DMS114 treated with DMSO at 0.1 percent for 48 hours (cell line): ENCODE data around the gene COL11A1.
"Not testable (repeated sequence)": the region's sequence is repeated elsewhere in the genome, so short reads cannot be mapped to it uniquely, and the experiment has no call there.

Experiments
- DNase-seq: peaks from one replicate; lab custom pipeline; 2025; ENCODE audit not compliant: unreplicated experiment; lab: John Stamatoyannopoulos, UW

Gene COL11A1

DNA sequence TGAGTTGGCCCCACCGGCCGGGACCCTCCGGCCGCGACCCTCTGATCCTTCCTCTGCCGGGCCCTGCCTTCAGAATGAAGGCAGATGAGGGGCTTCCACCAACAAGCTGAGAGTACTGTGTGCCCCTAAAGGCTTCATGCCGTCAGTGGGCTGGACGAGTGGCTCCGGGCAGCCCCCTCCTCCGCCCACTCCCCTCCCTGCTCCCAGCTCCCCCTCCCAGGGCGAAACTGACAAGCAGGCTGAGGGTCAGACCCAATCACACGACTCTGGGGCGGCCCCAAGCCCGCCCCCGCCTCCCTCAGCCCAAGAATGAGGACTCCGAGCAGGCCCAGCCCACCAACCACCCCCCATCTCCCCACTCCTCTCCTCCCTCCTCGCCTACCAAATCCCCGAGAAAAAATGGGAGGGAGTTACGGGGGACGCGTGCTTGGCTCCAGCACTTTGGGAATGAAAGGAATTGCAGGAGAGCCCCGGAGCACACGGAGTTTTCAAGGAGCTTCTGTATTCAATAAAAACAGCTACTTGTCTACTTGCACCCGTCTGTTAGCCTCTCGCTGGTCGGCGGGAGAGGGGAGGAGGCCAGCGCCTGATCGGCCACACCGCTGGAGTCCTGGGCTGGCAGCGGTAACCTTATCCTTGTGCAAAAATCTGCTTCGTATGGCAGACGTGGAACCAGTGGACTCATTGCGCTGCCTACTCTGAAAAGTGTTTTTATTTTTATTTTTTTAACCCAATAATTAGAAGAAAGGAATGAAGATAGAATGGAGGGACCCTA lies at the start of gene COL11A1:
Gene COL11A1, minus strand, starts transcription at position 147 of the 775 bp plus-strand sequence. CDS start 344 bp downstream, outside the sequence.
- no peak for DNase-seq

DNA sequence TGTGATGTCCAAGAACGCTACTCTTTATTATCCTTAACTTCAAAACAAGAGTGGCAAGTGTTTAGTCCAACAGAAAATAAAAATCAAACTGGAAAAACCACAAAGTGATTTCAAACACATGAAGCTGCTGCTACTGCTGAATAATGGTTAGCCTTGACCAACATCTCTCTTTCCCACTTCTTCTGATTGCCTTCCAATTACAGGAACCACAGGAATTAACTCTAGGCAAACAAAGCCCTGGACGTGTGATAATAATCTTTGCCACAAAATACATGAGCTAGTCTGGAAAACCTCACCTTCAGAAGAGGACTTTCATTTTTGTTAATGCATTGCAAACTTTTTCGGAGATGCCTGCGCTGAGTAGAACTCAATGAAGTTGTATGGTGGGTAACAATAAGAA lies 48.6 kb upstream of the COL11A1 start:
- DNase-seq = no peak

DNA sequence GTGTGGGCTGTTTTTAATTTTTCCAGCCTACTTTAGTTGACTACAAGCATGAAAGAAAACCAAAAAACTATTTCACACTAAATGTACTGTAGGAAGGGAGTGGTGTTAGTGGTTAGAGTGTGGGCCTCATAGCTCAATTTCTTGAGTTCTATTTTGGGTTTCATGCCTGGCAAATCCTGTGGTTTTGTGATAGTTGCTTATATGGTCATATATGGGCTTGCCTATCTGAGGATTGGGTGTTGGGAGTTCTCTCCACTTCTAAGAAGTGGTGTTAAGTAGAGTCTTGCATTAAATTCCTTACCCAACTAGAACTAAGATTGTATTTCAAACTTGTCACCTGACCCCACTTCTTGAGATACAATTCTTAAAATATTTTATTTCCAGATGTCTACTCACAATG lies 37.8 kb upstream of the COL11A1 start:
- DNase-seq = no peak

DNA sequence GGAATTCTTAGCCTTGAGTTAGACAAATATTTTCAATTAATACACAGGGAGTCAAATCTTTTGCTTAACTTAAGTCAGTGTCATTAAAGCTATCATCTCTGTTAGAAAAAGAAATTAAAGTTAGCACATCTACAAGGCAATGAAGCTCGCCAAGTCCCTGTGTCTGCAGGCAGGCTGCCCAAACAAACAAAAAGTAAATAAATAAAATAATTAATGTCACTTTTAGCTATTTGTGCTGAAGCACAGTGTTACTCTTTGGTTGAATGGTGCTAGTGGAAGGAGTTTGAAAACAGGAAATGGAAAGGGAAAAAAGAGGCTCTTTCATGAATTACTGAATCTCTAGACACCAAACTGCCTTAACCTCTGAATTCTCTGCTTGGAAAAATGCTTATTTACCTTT lies 37.1 kb upstream of the COL11A1 start:
- no peak for DNase-seq

DNA sequence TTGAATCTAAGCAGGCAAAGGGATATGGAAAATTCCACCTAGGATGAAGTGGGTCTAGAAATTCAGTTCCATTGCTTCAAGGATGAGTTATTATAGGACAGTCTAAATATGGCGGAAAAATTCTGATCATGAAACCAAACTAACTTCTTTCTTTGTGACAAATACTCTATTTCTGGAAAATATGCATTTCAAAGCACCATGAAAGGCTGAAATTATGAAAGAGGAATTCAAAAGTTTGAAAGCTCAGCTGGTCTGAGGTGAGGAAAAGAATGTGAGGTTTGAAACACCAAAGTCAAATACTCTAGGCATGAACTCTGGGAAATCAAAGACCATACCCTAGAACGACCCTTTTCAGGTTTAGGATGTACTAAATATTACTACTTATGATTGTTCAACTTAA lies 36.4 kb upstream of the COL11A1 start:
- DNase-seq = no peak

DNA sequence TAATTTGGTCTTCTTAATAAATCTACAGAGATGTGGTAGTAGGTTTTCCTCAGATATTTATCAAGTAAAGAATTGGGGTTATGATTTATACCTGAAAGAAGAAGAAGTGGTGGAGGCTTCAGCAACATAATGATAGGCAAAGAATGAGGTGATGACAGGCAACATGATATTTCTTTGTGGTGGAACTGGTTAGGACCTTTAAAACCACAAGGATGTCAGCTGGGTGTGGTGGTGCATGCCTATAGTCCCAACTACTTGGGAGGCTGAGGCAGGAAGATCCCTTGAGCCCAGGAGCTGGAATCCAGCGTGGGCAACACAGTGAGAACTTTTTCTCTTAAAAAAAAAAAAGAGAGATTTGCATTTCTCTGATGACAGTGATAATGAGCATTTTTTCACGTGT lies 34.1 kb upstream of the COL11A1 start:
- DNase-seq = no peak

DNA sequence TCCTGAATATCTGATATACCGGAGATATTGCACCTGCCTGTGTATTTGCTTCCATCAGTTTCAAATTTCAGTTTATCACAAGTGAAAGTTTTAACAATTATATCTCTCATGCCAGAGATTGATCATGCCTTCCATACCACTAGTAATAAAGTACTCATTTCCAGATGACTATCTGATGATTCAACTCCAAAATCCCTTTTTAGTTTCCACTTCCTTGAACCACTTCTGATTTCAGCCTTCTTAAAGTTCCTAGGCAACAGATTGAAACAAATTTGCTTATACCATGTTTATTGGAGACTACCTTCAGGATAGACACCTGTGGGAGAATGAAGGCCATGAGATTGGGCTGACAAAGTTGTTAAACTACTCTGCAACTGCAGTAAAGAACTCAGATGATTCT lies 21.5 kb upstream of the COL11A1 start:
- DNase-seq = no peak

DNA sequence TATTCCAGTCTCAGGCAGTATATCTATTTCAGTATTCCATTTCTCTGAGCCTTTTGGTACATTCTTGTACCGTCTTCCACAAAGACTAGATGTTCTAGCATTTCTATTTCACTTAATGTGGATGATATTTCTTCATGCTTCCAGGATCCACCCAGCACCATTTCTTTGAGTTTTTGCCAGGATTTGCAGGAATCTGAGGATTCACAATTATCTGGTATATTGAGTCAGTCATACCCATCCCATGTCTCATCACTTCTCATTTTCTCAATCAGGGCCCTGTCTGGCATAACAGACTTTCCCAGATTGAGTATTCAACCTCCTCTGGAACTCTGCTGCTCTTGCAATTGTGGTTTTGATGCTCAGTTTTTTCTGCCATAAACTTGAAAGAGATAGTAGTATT lies 20.9 kb upstream of the COL11A1 start:
- DNase-seq = no peak

DNA sequence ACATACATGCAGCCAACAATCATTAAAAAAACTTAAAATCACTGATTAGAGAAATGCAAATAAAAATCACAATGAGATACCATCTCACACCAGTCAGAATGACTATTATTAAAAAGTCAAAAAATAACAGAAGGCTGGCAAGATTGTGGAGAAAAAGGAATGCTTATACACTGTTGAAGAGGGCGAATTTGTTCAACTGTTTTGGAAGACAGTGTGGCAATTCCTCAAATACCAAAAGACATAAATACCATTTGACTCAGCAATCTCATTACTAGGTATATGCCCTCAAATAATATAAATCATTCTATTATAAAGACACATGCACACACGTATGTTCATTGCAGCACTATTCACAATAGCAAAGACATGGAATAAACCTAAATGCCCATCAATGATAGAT lies 19.9 kb upstream of the COL11A1 start:
- DNase-seq = not testable (repeated sequence)

DNA sequence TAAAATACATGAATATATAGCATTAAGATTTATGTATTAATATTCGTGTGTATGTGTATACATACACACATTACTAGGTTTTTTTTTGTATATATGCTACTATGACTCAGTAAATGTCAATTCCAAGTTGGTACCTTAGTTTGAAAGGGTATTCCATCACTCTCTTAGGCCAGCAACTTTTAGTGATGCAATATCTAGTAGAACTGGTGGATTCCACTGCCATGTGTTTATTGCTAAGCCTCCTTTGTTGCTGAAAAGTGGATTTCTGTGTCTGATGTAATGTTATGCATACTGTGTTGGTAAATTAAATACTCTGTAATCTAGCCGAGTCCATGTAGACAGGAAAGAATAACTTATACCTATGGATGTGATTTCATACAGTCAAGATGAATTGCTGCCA lies 16.9 kb upstream of the COL11A1 start:
- no peak for DNase-seq

DNA sequence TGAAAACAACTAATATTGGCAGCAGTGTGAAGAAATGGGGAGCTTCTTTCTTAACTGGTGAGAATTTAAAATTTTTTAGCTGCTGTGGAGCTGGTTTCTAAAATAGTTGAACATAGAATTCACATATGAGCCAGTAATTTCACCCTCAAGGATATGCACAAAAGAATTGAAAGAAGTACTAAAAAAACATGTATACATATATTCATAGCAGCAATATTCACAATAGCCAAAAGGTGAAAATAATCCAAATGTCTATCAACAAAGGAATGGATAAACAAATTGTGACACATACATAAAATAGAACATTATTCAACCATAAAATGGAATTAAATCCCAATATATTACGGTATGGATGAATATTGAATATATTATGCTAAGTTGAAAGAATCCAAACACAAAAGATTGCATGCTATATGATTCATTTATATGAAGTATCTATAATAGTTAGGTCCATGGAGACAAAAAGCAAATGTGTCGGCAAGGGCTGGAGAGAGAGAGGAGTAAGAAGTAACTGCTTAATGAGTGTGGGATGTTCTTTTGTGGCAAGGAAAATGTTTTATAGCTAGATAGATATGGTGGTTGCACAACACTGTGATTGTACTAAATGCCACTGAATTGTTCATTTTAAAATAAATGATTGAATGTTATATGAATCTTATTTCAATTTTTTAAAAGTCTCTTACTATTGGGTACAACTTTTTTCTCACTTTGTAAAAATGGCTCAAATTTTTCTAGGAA lies 14.8 kb upstream of the COL11A1 start:
- no peak for DNase-seq

DNA sequence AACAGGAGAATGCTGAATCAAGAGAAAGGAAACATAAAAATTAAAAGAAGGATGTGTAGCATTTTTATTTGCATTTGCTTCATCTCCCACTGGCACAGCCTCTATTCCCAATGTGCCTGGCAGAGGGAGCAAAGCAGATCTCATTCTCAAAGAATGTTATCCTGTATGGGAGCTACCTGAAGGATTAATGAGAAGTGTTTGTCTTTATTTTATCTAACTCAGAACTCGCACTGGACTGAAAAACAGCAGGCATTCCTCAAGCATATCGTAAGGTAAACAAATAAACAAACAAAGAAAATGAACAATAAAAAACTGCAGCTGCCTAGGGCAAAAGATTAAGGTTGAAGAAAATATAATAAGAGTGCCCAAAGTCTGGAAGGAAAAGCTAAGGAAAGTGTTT lies 12.7 kb upstream of the COL11A1 start:
- DNase-seq = no peak

DNA sequence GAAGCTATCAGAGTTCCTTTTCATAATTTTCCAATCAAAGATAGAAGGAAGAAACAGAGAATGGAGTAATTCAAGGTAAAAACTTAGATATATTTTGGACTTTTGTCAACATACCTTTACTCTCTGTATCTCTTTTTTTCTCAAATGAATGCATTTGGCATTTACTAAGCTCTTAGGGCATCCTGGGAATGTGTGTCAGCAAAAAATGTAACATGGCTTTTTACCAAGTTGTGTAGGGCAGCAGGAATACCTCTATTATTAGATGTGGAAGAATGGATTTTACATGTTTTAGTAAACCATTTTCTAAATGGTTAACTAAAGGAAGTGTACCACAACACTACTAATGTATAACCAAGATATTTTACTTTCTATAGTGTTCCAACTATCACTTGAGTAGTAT lies 4.2 kb upstream of the COL11A1 start:
- DNase-seq = no peak

DNA sequence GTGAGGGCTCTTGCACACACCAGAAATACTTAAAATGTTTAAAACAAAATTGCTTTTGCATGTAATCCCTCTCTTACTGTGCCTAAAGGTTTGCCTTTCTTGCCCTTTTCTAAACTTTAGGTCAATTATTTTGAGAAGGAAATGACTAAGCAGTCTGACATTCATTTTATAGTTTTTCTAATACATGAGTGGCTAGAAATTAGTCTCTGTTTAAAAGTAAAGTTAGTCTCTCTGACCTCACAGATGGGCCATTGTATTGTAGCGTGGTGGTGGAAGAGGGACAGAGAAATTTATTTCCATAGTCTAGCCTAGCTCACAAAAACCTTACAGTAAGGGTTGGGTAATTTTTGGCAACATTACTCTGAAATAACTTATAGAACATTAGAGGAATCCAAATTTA lies 3.6 kb upstream of the COL11A1 start:
- DNase-seq = no peak

DNA sequence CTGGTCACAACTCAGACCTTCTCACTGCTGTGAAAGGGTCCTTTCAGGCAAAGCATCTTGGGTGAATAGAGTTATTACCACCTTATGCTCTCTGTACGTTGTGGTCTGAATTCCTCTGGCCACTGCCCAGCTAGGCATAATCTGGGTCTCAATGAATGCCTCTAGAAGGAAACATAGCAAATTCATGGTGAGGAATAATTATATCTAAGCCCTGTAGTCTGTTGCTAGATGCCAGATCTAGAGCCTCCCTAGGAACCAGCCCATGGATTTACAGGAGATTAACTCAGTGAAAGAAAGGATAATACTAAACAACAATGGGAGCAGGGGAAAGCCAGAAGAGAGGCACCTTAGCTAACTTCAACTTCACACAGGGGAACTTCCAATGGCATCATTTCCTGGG lies 2.4 kb upstream of the COL11A1 start:
- no peak for DNase-seq

DNA sequence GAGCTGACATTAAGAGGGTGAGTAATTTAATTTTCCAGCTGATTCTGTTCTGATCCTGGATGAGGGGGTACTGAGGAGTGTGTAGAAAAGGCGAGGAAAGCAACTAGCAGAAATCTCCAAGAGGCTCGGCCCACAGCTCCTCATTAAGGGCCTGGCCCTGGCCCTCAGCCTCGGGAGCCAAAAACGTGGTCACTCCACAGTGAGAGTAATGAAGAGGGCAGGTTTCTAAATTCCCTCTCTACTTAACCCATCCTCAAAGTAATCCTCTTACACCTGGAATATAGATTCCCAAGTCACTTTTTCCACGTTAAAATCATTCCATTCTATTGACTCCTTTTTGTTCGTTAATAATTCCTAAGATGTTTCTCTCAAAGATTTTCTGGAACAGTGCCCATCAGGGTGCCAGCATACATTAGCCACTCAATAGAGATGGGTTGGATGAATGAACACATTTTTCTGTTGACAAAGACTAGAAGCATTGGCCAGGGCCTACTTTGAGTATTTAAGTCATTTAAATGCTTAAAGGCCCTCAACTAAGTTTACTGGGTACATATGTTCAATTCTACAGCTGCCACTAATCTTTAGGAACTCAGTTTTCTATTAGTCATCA lies 1.1 kb upstream of the COL11A1 start:
- DNase-seq = no peak

DNA sequence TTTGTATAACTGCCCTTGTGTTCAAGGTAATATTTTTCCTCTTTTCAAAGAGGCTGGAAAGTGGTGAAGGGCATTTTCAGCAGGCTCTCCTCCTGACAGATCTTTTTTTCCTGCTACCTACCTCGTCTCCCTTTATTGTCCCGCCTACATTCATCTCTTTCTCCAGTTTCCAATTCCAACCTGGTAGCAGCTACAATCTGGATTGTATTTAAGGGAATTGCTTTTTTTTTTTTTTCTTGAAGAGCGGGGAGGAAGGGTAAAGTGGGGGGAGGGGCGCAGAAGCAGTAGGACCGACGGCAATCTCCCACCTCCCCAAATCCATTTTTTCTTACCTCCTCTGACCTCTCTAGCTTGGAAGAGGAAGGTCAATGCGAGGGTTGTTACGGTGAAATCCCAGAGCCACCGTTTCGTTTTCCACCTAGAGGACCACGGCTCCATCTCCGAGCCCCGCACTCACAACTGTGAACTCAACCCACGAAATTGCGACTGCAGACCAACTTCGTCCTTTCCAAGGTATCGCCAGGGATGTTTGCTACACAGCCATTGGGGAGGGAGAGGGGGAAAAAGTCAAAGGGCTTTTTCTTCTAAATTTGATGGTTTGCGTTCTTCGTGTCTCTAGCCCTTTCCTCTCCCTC lies 464 bp downstream of the COL11A1 start:
- no peak for DNase-seq

DNA sequence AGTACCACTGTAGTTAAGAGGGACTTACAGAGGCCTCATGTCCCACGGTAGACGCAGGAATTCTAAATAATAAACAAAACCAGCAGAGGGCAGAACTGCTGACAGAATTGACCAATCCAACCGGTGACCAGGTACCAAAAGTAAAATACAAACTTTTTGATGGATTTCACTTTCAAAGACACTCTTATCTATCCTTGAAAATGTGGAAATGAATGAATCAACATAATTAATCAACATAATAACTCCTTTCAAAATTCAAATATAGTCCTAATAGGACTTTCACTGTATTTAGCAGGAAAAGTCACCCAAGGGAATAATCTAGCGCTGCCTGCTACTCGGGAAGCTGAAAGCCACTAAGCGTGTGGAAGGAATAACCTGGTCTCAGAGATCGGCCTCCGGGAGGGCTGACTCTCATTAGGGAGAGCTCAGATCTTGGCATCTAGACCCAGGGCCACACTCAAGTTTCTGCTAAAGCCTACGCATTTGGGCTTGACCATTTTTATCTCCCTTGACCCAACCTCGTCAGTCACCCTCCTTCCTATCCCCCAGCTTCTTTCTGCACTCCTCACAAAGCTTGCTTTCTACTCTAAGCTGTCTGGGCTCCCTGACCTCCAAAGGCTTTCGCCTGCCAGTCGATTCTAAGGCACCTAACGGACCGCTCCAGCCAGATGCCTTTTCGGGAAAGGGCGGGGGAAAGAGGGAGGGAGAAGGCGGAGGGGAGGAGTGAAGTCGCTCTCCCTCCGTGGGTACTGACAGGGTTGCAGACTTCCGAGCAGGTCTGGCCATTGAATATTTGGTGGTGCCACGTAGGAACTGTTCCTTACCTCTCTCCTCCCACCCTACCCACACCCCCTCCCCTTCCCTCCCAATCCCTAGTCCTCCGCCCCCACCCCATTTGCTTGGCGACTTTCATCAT lies 1.6 kb downstream of the COL11A1 start:
- peak; percentile 24 for DNase-seq

DNA sequence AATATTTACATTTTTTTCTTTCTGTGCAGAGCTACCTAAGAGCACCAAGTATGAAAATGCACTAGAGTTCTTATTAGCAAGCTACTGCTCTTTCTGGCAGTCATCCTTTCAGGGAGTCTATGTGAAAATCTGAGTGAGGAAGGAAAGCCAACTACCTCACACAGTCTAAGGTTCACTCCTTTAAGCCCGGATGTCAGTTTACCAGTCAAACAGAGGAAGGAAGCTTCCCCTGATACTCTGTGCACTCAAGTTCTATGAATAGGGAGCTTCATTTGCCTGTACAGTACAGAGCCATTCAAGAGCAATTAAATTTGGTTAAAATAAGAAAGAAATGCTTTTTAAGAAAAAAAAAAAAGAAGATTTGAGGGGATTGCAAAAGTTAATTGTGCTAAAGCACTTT lies 6.9 kb downstream of the COL11A1 start:
- DNase-seq = no peak

DNA sequence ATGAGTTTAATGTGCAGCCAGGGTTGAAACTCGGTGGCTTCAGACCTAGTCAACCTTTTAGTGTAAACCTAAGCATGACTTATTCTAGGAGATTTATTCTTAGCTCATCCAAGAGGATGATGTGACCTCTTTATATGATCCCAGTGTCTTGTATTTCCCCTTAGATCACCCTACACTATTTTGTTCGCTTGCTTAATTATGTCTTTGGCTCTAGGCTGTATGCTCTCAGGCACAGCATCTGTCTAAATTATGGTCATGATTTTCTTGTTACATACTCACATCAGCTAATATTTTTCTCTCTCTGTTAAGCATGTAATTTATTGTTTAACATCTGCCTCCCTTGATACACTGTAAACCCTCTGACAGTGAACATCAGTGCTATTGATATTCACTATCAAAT lies 19.1 kb downstream of the COL11A1 start:
- no peak for DNase-seq

DNA sequence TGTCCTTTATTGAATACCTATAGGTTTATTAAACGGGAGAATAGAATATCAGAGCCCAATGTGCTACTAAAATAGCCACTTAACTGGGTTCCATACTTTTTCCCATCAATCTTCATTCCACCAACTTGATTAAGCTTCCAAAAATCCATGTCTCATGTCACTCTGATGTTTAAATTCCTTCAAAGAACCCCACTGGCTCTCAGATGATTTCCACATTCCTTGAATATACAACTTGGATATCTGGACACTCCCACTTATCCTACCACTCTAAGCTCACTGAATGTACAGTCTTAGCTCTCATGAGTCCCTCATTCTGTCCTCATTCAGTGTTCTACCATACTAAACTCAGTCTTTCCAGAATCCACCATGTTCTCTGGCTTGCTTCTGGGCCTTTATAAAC lies 21.1 kb downstream of the COL11A1 start:
- no peak for DNase-seq
